ENCODE measurements around the gene SHB.
"Not testable (repeated sequence)": the region's sequence is repeated elsewhere in the genome, so short reads cannot be mapped to it uniquely, and the experiment has no call there.

SHB gene

DNA sequence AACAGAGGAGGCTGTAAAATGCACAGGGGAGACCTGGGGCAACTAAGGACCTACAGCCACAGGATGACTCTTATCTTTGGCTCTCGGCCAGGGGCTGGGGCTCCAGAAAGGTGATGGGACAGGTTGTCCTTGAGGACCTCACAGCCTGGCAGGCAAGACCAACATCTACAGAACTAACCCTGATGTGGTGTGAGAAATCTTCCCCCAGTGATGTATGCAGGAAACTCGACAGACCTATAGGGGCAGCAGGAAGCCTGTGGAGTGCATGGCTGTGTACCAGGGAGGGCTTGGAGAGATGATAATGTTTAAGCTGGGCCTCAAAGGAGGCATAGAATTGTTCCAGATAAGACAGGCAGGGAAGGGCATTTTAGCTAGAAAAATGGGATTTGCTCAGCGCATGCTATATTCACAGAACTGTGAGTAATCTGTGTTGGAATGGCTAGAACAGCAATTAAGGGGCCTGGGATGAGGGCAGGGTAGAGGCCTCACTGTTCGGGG, 96.6 kb downstream of the SHB start:
- DNase-seq, result no peak

DNA sequence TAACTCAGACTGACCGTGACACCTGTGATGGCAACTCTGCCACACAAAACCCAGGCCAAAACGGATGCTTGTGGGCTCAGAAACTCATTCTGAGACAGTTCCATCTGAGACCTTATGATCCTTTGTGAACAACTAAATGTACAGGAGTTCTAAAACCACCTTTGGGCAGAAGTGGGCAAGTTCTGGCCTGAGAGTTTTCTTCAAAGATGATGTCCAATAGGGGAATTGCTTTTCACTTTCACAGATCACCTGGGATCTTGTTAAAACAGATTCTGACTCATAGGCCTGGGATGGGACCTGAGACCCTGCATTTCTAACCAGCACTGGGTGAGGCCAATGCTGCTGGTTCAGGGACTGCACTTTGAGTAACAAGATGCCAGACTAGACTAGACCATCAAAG, 97.3 kb downstream of the SHB start:
- DNase-seq, result no peak

- DNase-seq, result no peak
These were observed 97.9 kb downstream of the SHB start for GRCh38 chr9:37971108-37971459.

- DNase-seq, result no peak
These were observed 98.5 kb downstream of the SHB start for GRCh38 chr9:37970301-37971107.

DNA sequence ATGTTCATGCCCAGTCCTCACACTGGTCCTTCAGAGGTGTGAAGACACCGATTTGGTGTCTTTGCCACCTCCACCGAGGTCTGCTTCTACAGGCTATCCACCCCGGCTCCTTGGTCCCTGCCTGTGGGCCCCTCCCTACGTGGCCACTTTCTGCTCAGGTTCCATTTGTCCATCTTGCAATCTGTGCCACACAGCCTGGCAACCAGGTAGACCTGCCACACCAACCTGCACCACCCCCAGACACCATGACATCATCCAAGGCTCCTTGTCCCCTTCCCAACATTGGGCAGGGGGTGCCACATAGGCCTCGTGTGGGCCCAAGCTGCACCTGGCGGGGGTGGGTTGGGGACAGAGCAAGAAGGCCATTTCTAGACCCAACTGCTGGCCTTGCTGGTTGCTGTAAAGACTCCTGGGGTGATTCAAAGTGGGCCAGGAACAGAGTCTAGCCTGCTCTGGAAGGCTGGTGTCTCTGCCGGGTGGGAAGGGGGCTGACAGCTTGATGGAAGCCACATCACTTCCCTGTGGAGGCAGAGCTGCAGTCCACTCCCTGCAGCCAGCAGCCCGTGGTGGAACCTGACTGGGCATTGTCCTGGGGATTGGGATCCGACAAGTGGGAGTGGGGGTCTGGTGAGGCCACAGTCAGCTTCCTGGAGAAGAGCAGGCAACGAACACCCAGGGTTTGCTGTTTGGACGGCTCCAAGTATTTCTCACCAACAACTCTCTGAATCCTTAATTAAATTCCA, 99.3 kb downstream of the SHB start:
- no peak for DNase-seq

DNA sequence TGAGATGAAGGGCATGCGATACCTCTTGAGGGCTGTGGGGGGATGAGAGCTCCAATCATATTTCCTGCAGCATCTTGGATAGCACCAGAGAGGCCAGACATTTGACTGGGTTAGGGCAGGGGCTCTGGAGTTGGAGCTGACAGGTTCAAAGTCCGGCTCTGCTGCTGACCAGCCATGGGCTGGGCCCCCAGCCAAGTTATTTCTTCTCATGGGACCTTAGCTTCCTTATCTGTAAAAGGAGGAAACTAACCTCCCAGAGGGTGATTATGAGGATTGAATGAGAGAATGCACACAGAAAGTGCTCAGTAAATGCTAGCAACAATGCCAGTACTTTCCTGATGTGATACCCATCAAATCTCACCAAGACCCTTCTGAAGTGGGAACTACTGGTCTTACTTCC, 99.9 kb downstream of the SHB start:
- no peak for DNase-seq

DNA sequence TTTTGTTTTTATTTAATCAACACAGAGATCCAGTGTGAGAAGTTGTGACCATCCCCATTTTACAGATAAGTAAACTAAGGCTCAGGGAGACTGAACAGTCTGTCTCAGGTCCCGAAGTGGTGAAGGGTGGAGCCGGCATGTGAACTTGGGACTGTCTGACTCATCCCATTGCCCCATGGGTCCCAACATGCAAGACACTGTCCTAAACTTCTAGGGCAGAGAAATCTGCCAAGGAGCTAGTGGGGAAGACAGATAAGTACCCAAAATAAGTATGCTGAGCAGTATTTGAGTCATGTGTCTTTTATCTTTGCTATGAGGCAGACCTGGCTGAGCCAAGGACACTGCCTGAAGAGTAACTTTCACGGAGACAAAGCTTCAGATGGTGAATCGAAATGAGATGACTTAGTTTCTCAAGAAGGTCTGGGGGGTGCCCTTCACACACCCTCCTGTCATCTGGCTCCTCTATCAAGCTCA, 100.8 kb downstream of the SHB start:
- DNase-seq, result no peak

GRCh38 chr9:37967761-37968080, 101.3 kb downstream of the SHB start:
- no peak for DNase-seq

GRCh38 chr9:37967014-37967760, 101.8 kb downstream of the SHB start:
- DNase-seq, result no peak

DNA sequence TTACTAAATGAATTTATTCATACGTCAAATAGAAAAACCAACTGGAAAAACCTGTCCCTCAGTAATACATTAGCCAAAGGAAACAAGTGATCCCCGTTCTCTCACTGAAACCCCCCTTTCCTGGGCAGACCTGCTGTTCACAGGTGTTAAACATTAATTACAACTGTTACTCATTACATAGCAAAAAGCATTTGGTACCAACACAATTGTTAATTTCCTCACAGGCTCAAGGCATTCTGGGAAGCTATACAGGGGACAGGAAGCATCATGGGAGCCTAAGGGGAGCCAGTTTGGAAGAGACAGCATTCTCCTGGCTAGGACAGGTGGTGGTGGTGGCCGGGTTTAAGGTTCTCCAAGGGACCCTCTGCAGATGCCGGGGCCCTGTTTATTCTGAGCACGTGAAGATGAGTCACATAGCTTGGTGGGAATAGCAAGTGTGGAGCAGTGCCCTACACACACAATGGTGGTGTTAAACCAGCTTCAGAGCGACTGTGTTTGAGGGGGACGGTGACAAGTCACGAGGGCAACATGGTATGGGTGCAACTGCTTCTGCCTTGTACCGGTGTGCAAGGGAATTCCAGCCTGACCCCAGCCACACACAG, 102.5 kb downstream of the SHB start:
- DNase-seq, result peak in 10 of 56 donors; percentile 14 to 59 (median 23)

- not testable (repeated sequence) for DNase-seq
These were observed 103.2 kb downstream of the SHB start for GRCh38 chr9:37965676-37966345.

DNA sequence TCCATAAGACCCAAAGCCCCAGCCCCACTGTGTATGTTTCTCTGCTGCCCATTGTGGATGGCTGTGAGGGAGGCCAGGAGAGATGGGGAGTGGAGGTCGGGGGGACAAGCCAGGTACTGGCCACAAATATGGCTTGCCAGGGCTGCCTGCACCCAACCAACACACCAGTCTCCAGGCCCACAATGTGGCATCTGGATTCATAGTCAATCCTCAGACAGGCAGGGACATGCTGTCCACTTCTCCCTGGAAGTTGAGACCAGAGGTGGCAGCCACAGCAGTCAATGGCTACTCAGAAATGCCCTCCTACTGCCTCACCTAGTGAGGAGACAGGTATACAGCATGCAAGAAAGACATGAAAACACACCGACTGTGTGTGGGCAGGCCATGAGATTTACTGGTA, 103.9 kb downstream of the SHB start:
- DNase-seq, result peak in 2 of 56 donors; percentile 22 to 29

- no peak for DNase-seq
These were observed 104.3 kb downstream of the SHB start for GRCh38 chr9:37964740-37965081.

DNA sequence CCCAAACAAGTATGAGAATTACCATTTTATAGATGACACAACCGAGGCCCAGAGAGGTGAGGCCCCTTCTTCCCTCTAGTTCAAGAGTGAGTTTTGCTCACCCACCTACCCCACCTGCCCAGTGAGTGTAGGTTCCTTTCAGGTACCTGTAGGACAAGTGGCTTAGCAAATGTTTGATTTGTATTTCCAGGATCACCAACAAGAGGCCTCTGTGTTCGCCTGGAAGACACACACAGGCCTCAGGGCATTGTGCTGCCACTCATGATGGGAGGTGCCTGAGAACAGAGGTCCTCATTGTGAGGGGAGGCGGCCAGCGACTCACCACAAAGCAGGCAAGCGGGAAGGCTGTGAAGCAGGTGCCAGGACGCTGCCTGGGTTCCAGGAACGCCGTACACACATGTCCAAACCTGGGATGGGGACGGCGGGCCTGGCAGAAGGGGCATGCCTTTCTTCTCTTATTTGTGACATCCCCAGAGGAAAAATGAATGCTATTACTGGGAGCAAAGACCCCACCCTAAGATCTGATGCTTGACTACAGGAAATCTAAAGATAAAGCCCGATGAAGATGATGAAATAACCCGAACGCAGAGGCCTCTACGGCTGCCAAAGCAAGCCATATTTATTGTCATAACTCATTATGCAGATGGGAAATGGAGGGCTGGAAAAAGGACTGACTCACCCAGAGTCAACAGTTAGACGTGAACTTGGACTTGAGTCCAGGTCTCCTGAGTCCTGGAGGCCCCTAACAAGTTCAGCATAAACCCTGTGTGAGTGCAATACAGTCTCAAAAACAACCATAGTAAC, 104.9 kb downstream of the SHB start:
- peak in 53 of 56 donors; percentile 22 to 89 (median 74) for DNase-seq

GRCh38 chr9:37961351-37961750, 107.7 kb downstream of the SHB start:
- DNase-seq, result no peak

GRCh38 chr9:37960631-37961030, 108.4 kb downstream of the SHB start:
- no peak for DNase-seq

DNA sequence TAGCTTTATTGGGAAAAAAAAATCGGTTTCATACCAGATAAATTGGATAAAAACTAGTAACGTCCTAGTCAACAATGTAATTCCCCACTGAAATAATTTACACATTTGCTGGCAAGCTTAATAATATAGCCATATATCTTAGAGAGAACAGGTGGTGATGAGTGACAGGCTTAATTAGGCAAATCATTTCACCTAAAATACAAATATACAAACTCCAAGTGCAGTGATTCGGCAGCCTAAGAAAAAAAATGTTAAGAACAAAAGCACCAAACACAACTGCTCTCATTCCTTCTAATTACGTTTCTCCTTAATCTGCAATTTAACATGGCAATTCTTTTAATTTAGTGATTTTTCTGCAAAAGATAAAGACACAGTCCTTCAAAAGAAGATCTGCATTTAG, 109.1 kb downstream of the SHB start:
- DNase-seq, result no peak

GRCh38 chr9:37958154-37958553, 110.9 kb downstream of the SHB start:
- DNase-seq, result no peak

GRCh38 chr9:37957664-37957953, 111.4 kb downstream of the SHB start:
- no peak for DNase-seq

- DNase-seq, result peak in 2 of 56 donors; percentile 17 to 28
These were observed 111.9 kb downstream of the SHB start for GRCh38 chr9:37956904-37957663.
